Naive thymus-derived CD4-positive, alpha-beta T cell (primary cell): ENCODE data around the gene CTTNBP2. TPM values are rescaled to one million over a fixed set of nuclear protein-coding genes. Genes with fewer than 3 reads are reported as not detected.

Experiments
- ATAC-seq: fragments of 150-1000 bp; cut with Tn5 transposase; 2 replicates; pipeline ENCODE4 v1.10.0; 2021; ENCODE audit warnings: mild to moderate bottlenecking, moderate library complexity
- CTCF ChIA-PET: fragments of 350-600 bp; sonication (Branson Sonifier 250); formaldehyde crosslinking; loops from one replicate; lab custom pipeline; 2021; ENCODE audit warnings: antibody characterized with exemption; lab: Charles Lee
- POLR2A ChIA-PET: fragments of 350-600 bp; sonication (Branson Sonifier 250); formaldehyde crosslinking; loops from one replicate; lab custom pipeline; 2021; ENCODE audit warnings: antibody characterized with exemption, inconsistent platforms; lab: Charles Lee
- DNase-seq, 9 donors: peaks; one replicate each; pipeline versions ENCODE4 v3.0.0 to v3.0.0-alpha.2; 2020 to 2022; ENCODE audit warnings: mixed read lengths in 1 of 9
- H3K27ac ChIP-seq: one replicate; pipeline ENCODE4 v1.7.0; 2013; ENCODE audit warnings: mild to moderate bottlenecking, low read depth, low read length, moderate library complexity
- H3K27me3 ChIP-seq, 2 donors: one replicate each; pipeline ENCODE4 v1.7.0; 2013; ENCODE audit warnings: low read length in 2 of 2, mild to moderate bottlenecking in 2 of 2, moderate library complexity in 2 of 2; ENCODE audit not compliant: control insufficient read depth in 2 of 2, insufficient read depth in 2 of 2
- H3K36me3 ChIP-seq, 3 experiments: 1 replicate in 2 of 3; 2 replicates in 1 of 3; pipeline ENCODE4 v1.7.0; 2013; ENCODE audit warnings: low read length in 3 of 3, mild to moderate bottlenecking in 3 of 3, moderate library complexity in 1 of 3; ENCODE audit not compliant: insufficient read depth in 3 of 3, control insufficient read depth in 2 of 3
- H3K4me1 ChIP-seq, 2 donors: one replicate each; pipeline ENCODE4 v1.7.0; 2013; ENCODE audit warnings: low read length in 2 of 2, mild to moderate bottlenecking in 2 of 2, moderate library complexity in 1 of 2; ENCODE audit not compliant: control insufficient read depth in 2 of 2, insufficient read depth in 2 of 2
- H3K4me3 ChIP-seq: 2 replicates; pipeline ENCODE4 v1.7.0; 2013; ENCODE audit warnings: mild to moderate bottlenecking, low read length
- H3K9me3 ChIP-seq, 3 experiments: 1 replicate in 2 of 3; 2 replicates in 1 of 3; pipeline ENCODE4 v1.7.0; 2013; ENCODE audit warnings: low read length in 3 of 3; ENCODE audit not compliant: control insufficient read depth in 2 of 3
- H3K27ac Mint-ChIP-seq, 9 donors: one replicate each; pipeline ENCODE4 v1.8.0; 2020 to 2022; ENCODE audit warnings: mixed read lengths in 9 of 9, mild to moderate bottlenecking in 8 of 9, moderate library complexity in 5 of 9, inconsistent platforms in 2 of 9
- H3K27me3 Mint-ChIP-seq, 5 donors: one replicate each; pipeline ENCODE4 v1.8.0; 2021 to 2022; ENCODE audit warnings: mixed read lengths in 5 of 5, mild to moderate bottlenecking in 1 of 5
- H3K36me3 Mint-ChIP-seq, 5 donors: one replicate each; pipeline ENCODE4 v1.8.0; 2020 to 2022; ENCODE audit warnings: mixed read lengths in 5 of 5, mild to moderate bottlenecking in 3 of 5, inconsistent platforms in 1 of 5
- H3K4me1 Mint-ChIP-seq, 7 donors: one replicate each; pipeline ENCODE4 v1.8.0; 2020 to 2022; ENCODE audit warnings: mixed read lengths in 7 of 7, mild to moderate bottlenecking in 3 of 7, inconsistent platforms in 1 of 7
- H3K4me3 Mint-ChIP-seq, 10 donors: one replicate each; pipeline ENCODE4 v1.8.0; 2020 to 2022; ENCODE audit warnings: mild to moderate bottlenecking in 10 of 10, mixed read lengths in 10 of 10, moderate library complexity in 6 of 10, inconsistent platforms in 2 of 10
- H3K9me3 Mint-ChIP-seq, 11 donors: one replicate each; pipeline ENCODE4 v1.8.0; 2020 to 2022; ENCODE audit warnings: mixed read lengths in 11 of 11, mild to moderate bottlenecking in 4 of 11, inconsistent platforms in 1 of 11, moderate library complexity in 1 of 11
- intact Hi-C, 2 donors: fragments of 100-400 bp; cut with micrococcal nuclease; formaldehyde crosslinking; loops; one replicate each; pipeline ENCODE4 v1.15.1; 2023
- polyA plus RNA-seq, 2 donors: library from polyadenylated mRNA; unstranded; fragments of 300-500 nt; fragmentation: Illumina TruSeq; gene quantifications; one replicate each; pipeline ENCODE4 v1.2.3, GENCODE V29; 2021
- total RNA-seq, 6 experiments: library from RNA in 5 of 6; stranded (reverse) in 5 of 6; gene quantifications; 1 replicate in 5 of 6; 2 replicates in 1 of 6; pipeline ENCODE4 v1.2.3 and lab custom pipeline; 2021 to 2026

CTTNBP2 gene
- total and polyA plus RNA-seq, 7 experiments from 2014 or later: 0.16 to 0.30 (median 0.27) TPM; not detected in 4

DNA sequence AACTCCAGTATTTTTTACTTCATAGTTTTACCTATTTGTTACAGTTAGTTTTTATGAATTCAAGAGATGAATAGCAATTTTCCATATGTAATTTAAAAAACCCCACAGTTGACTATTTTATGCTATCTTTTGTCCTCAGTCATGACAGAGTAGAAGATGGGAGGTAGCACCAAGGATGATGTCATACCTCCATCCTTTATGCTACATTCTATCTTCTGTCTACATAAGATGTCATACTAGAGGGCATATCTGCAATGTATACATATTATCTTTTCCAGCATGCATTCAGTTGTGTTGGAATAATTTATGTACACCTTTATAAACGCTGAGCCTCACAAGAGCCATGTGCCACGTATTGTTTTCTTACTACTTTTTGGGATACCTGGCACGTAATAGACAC, 209.2 kb downstream of the CTTNBP2 start:
- ChIA-PET POLR2A (no interaction called here), CTCF (no interaction called here)
- Histone ChIP-seq H3K4me3 (no peak overlapping the region), H3K9me3 (no peaks in the 10 kb centered on the region), H3K36me3 (no peaks in the 10 kb centered on the region), H3K27me3 (no peaks in the 10 kb centered on the region), H3K4me1 (no peaks in the 10 kb centered on the region), H3K27ac (no peak overlapping the region)
- DNase-seq: no peak
- Mint-ChIP-seq H3K4me1 (no peaks in the 10 kb centered on the region), H3K27ac (no peak overlapping the region), H3K36me3 (peaks cover 0 to 2% (median 0%) of the 10 kb centered on the region in 5 donors), H3K27me3 (peaks cover 0 to 6% (median 0%) of the 10 kb centered on the region in 5 donors), H3K4me3 (no peak overlapping the region), H3K9me3 (peaks cover 0 to 9% (median 0%) of the 10 kb centered on the region in 11 donors)
- intact Hi-C loops: no loop called here
- ATAC-seq: no peak

DNA sequence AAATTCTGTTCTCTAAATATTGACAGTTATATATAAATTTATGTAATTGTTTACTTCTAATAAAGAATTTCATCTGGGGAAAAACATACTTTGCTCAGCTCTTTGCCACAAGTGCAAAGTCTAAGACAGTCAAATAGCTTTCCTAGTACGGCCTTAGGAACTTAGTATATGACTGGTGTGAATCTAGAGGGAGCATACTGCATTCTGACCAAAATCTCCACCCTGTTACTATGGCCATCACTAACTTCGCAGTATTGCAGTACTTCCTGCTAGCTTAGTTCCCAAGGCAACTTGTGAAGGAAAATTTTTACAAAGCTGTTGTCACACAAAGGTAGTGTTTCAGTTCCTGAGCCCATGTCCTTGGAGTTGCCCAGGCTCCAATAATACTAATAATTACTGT, 211.9 kb downstream of the CTTNBP2 start:
- H3K4me3 ChIP-seq: no peak overlapping the region
- peaks cover 0 to 16% (median 0%) of the 10 kb centered on the region in 11 donors for H3K9me3 Mint-ChIP-seq
- H3K4me1 ChIP-seq: no peaks in the 10 kb centered on the region
- no peaks in the 10 kb centered on the region for H3K36me3 ChIP-seq
- intact Hi-C loops: no loop called here
- peaks cover 0 to 6% (median 0%) of the 10 kb centered on the region in 5 donors for H3K27me3 Mint-ChIP-seq
- POLR2A ChIA-PET: no interaction called here
- CTCF ChIA-PET: interaction anchor here (0.6 kb wide), 1 partner anchor 535 kb away, joined by 3 read pairs; no protein-coding TSS in a partner anchor
- H3K27ac ChIP-seq: no peak overlapping the region
- H3K4me1 Mint-ChIP-seq: no peaks in the 10 kb centered on the region
- H3K27ac Mint-ChIP-seq: no peak overlapping the region
- ATAC-seq (no peak), DNase-seq (no peak)
- H3K36me3 Mint-ChIP-seq: peaks cover 0 to 4% (median 0%) of the 10 kb centered on the region in 5 donors
- no peaks in the 10 kb centered on the region for H3K27me3 ChIP-seq
- H3K4me3 Mint-ChIP-seq: no peak overlapping the region
- no peaks in the 10 kb centered on the region for H3K9me3 ChIP-seq
